Skeletal muscle tissue (tissue), 4 donors: Measurements from ENCODE around the gene TMEM213. TPM values are rescaled to one million over a fixed set of nuclear protein-coding genes. Genes with fewer than 3 reads are reported as not detected.

Experiments used
- H3K27ac ChIP-seq: one replicate; pipeline ENCODE4 v1.7.0; 2013; ENCODE audit warnings: mild to moderate bottlenecking, low read depth, low read length, inconsistent platforms
- H3K27me3 ChIP-seq, 3 donors: one replicate each; pipeline ENCODE4 v1.7.0; 2013; ENCODE audit warnings: low read length in 3 of 3; ENCODE audit not compliant: control insufficient read depth in 3 of 3, insufficient read depth in 3 of 3
- H3K36me3 ChIP-seq, 3 donors: one replicate each; pipeline ENCODE4 v1.7.0; 2013; ENCODE audit warnings: low read length in 3 of 3; ENCODE audit not compliant: control insufficient read depth in 3 of 3, insufficient read depth in 3 of 3
- H3K4me1 ChIP-seq, 3 donors: one replicate each; pipeline ENCODE4 v1.7.0; 2013; ENCODE audit warnings: low read length in 3 of 3, mild to moderate bottlenecking in 3 of 3; ENCODE audit not compliant: control insufficient read depth in 3 of 3, insufficient read depth in 3 of 3
- H3K4me3 ChIP-seq, 3 donors: one replicate each; pipeline ENCODE4 v1.7.0; 2013; ENCODE audit warnings: low read length in 3 of 3
- H3K9ac ChIP-seq, 3 donors: one replicate each; pipeline ENCODE4 v1.7.0; 2013; ENCODE audit warnings: low read length in 3 of 3, mild to moderate bottlenecking in 3 of 3, moderate library complexity in 2 of 3, low read depth in 1 of 3
- H3K9me3 ChIP-seq, 3 donors: one replicate each; pipeline ENCODE4 v1.7.0; 2013; ENCODE audit warnings: low read length in 3 of 3; ENCODE audit not compliant: control insufficient read depth in 3 of 3
- total RNA-seq: library from RNA; depleted of rRNA; stranded (reverse); fragments of >200 nt; gene quantifications from one replicate; pipeline ENCODE4 v1.2.3, GENCODE V29; 2014
- donor health status: Osteomylitis.

The TMEM213 gene
- total RNA-seq, 1 donor from 2014 or later = not detected

GRCh38 chr7:138813945-138814344 lies 16.2 kb downstream of the TMEM213 start:
- H3K9me3 ChIP-seq = no peaks in the 10 kb centered on the region
- H3K4me1 ChIP-seq = no peaks in the 10 kb centered on the region
- H3K9ac ChIP-seq = no peak overlapping the region
- H3K27me3 ChIP-seq = no peaks in the 10 kb centered on the region
- no peaks in the 10 kb centered on the region for H3K36me3 ChIP-seq
- no peak overlapping the region for H3K27ac ChIP-seq
- no peak overlapping the region for H3K4me3 ChIP-seq

GRCh38 chr7:138814816-138815332 lies 17.1 kb downstream of the TMEM213 start:
- Histone ChIP-seq H3K9me3 (no peaks in the 10 kb centered on the region), H3K27ac (no peak overlapping the region), H3K4me3 (no peak overlapping the region), H3K9ac (no peak overlapping the region), H3K36me3 (no peaks in the 10 kb centered on the region), H3K27me3 (no peaks in the 10 kb centered on the region), H3K4me1 (no peaks in the 10 kb centered on the region)

- Histone ChIP-seq H3K9me3 (no peaks in the 10 kb centered on the region), H3K9ac (no peak overlapping the region), H3K36me3 (no peaks in the 10 kb centered on the region), H3K4me1 (no peaks in the 10 kb centered on the region), H3K4me3 (no peak overlapping the region), H3K27me3 (no peaks in the 10 kb centered on the region), H3K27ac (no peak overlapping the region)
Observed at GRCh38 chr7:138816650-138817049, 18.9 kb downstream of the TMEM213 start.

- Histone ChIP-seq H3K9me3 (no peaks in the 10 kb centered on the region), H3K36me3 (no peaks in the 10 kb centered on the region), H3K4me3 (no peak overlapping the region), H3K4me1 (no peaks in the 10 kb centered on the region), H3K9ac (no peak overlapping the region), H3K27me3 (no peaks in the 10 kb centered on the region), H3K27ac (no peak overlapping the region)
Observed at GRCh38 chr7:138819625-138820024, 21.8 kb downstream of the TMEM213 start.

GRCh38 chr7:138821912-138822311 lies 24.1 kb downstream of the TMEM213 start:
- H3K9me3 ChIP-seq = peaks cover 0 to 4% (median 0%) of the 10 kb centered on the region in 3 donors
- H3K9ac ChIP-seq = no peak overlapping the region
- H3K36me3 ChIP-seq = no peaks in the 10 kb centered on the region
- no peak overlapping the region for H3K4me3 ChIP-seq
- no peak overlapping the region for H3K27ac ChIP-seq
- no peaks in the 10 kb centered on the region for H3K27me3 ChIP-seq
- no peaks in the 10 kb centered on the region for H3K4me1 ChIP-seq

GRCh38 chr7:138822867-138823535 lies 25.2 kb downstream of the TMEM213 start:
- peaks cover 0 to 4% (median 0%) of the 10 kb centered on the region in 3 donors for H3K9me3 ChIP-seq
- H3K4me1 ChIP-seq = no peaks in the 10 kb centered on the region
- H3K36me3 ChIP-seq = no peaks in the 10 kb centered on the region
- no peaks in the 10 kb centered on the region for H3K27me3 ChIP-seq
- no peak overlapping the region for H3K9ac ChIP-seq
- H3K4me3 ChIP-seq = no peak overlapping the region
- H3K27ac ChIP-seq = no peak overlapping the region

- Histone ChIP-seq H3K9me3 (peaks cover 0 to 4% (median 0%) of the 10 kb centered on the region in 3 donors), H3K4me3 (no peak overlapping the region), H3K4me1 (no peaks in the 10 kb centered on the region), H3K27ac (no peak overlapping the region), H3K36me3 (no peaks in the 10 kb centered on the region), H3K27me3 (no peaks in the 10 kb centered on the region), H3K9ac (no peak overlapping the region)
Observed at GRCh38 chr7:138825049-138825721, 27.4 kb downstream of the TMEM213 start.

GRCh38 chr7:138828302-138828701 lies 30.5 kb downstream of the TMEM213 start:
- Histone ChIP-seq H3K36me3 (no peaks in the 10 kb centered on the region), H3K27ac (no peak overlapping the region), H3K4me3 (no peak overlapping the region), H3K9me3 (peaks cover 0 to 4% (median 0%) of the 10 kb centered on the region in 3 donors), H3K9ac (no peak overlapping the region), H3K4me1 (no peaks in the 10 kb centered on the region), H3K27me3 (no peaks in the 10 kb centered on the region)

- Histone ChIP-seq H3K27me3 (no peaks in the 10 kb centered on the region), H3K9ac (no peak overlapping the region), H3K36me3 (no peaks in the 10 kb centered on the region), H3K4me1 (no peaks in the 10 kb centered on the region), H3K4me3 (no peak overlapping the region), H3K9me3 (peaks cover 0 to 4% (median 0%) of the 10 kb centered on the region in 3 donors), H3K27ac (no peak overlapping the region)
Observed at GRCh38 chr7:138829335-138829734, 31.5 kb downstream of the TMEM213 start.

- H3K9me3 ChIP-seq = no peaks in the 10 kb centered on the region
Observed at GRCh38 chr7:138832966-138833365, 35.2 kb downstream of the TMEM213 start.

More at GRCh38 chr7:138832966-138833365, 35.2 kb downstream of the TMEM213 start:
- no peaks in the 10 kb centered on the region for H3K4me1 ChIP-seq
- no peaks in the 10 kb centered on the region for H3K36me3 ChIP-seq
- H3K4me3 ChIP-seq = no peak overlapping the region
- H3K27me3 ChIP-seq = no peaks in the 10 kb centered on the region
- no peak overlapping the region for H3K27ac ChIP-seq
- no peak overlapping the region for H3K9ac ChIP-seq
